Hepatocyte (in vitro differentiated cells): ENCODE data around the gene CCDC112.

Experiments
- CTCF ChIP-seq: fragments of 200-600 bp; sonication (generic); IDR thresholded peaks from 2 replicates; pipeline ENCODE4 v1.5.1; 2016; ENCODE audit warnings: antibody characterized with exemption, mild to moderate bottlenecking; ENCODE audit not compliant: poor library complexity
- EZH2 ChIP-seq: fragments of 200-600 bp; sonication (generic); IDR thresholded peaks from 2 replicates; pipeline ENCODE4 v1.6.1; 2016; ENCODE audit warnings: antibody characterized with exemption, mild to moderate bottlenecking, borderline replicate concordance
- EZH2phosphoT487 ChIP-seq: fragments of 200-600 bp; sonication (generic); IDR thresholded peaks from one replicate; pipeline ENCODE4 v1.6.1; 2018; ENCODE audit warnings: antibody characterized with exemption, mild to moderate bottlenecking, low read depth, moderate library complexity; ENCODE audit not compliant: unreplicated experiment, severe bottlenecking

DNA sequence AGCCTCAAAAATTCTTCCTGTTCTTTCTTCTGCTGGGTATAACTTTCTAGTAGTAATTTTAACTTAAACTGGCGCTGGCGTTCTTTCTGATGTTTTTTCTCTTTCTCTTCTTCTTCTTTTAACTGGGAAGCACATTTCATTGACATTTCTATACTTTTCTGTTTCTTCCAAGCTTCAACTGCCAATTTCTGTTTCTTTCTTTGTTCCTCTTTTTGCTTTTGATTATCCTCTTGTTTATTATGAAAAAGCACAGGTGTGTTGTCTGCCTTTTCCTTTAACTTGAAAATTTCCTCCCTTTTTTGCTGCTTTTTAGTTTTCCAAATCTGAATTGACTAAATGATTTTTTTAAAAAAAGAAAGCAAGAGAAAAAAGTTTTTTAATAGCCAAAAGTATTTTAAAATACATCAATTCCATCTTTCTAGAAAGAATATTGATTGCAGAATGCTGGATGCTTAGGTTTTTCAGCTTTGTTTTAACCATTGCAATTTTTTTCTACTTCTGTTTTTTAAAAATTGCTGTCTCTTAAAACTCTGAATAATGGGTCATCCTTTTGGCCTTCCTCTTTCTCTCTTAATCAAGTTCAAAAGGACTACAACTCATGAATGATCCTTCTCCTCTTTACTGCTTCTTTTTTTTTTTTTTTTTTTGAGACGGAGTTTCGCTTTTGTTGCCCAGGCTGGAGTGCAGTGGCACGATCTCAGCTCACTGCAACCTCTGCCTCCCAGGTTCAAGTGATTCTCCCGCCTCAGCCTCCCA, 25.0 kb downstream of the CCDC112 start:
- TF ChIP-seq CTCF (no peak), EZH2 (no peak), EZH2phosphoT487 (no peak)
